Stimulated activated CD4-positive, alpha-beta T cell treated with anti-CD3 and anti-CD28 coated beads, Interleukin-12 subunit alpha, Interleukin-12 subunit beta, amount 100 ng/mL, for 4 hours (primary cell): Measurements from ENCODE around the gene RAB29.
A peak's percentile ranks its signal among the peaks of the same experiment; 100 is the strongest.

Source experiments
- DNase-seq: peaks from one replicate; pipeline ENCODE4 v3.0.0-alpha.2; 2020

Gene RAB29

GRCh38 chr1:205794011-205794730 lies 18.9 kb upstream of the RAB29 start:
- DNase-seq: no peak

GRCh38 chr1:205792961-205793673 lies 17.8 kb upstream of the RAB29 start:
- no peak for DNase-seq

- no peak for DNase-seq
Measured at GRCh38 chr1:205792481-205792881, 17.2 kb upstream of the RAB29 start.

- peak; percentile 52 for DNase-seq
Measured at GRCh38 chr1:205791568-205792180, 16.4 kb upstream of the RAB29 start.

- DNase-seq: no peak
Measured at GRCh38 chr1:205787287-205787916, 12.1 kb upstream of the RAB29 start.

GRCh38 chr1:205786601-205787000 lies 11.3 kb upstream of the RAB29 start:
- no peak for DNase-seq

- no peak for DNase-seq
Measured at GRCh38 chr1:205785446-205785845, 10.2 kb upstream of the RAB29 start.

- no peak for DNase-seq
Measured at GRCh38 chr1:205783904-205784303, 8.6 kb upstream of the RAB29 start.

- no peak for DNase-seq
Measured at GRCh38 chr1:205783433-205783795, 8.1 kb upstream of the RAB29 start.

- no peak for DNase-seq
Measured at GRCh38 chr1:205782627-205783432, 7.5 kb upstream of the RAB29 start.

GRCh38 chr1:205780335-205780734 lies 5.1 kb upstream of the RAB29 start:
- DNase-seq: no peak

GRCh38 chr1:205777994-205778393 lies 2.7 kb upstream of the RAB29 start:
- DNase-seq: no peak

- DNase-seq: no peak
Measured at GRCh38 chr1:205775717-205776056, 405 bp upstream of the RAB29 start.

- peak; percentile 16 for DNase-seq
Measured at GRCh38 chr1:205774198-205775014, 876 bp downstream of the RAB29 start.

- no peak for DNase-seq
Measured at GRCh38 chr1:205772607-205773032, 2.7 kb downstream of the RAB29 start.

- DNase-seq: no peak
Measured at GRCh38 chr1:205770618-205771017, 4.7 kb downstream of the RAB29 start.

GRCh38 chr1:205769641-205770365 lies 5.5 kb downstream of the RAB29 start:
- no peak for DNase-seq

GRCh38 chr1:205767248-205767647 lies 8.0 kb downstream of the RAB29 start:
- no peak for DNase-seq

- no peak for DNase-seq
Measured at GRCh38 chr1:205766570-205766969, 8.7 kb downstream of the RAB29 start.

GRCh38 chr1:205766038-205766437 lies 9.2 kb downstream of the RAB29 start:
- no peak for DNase-seq

GRCh38 chr1:205764578-205764977 lies 10.7 kb downstream of the RAB29 start:
- no peak for DNase-seq
